Ectodermal cell (in vitro differentiated cells): ENCODE results near the gene PACSIN1.

Experiments
- H3K27ac ChIP-seq: 2 replicates; pipeline ENCODE4 v1.7.0; 2013; ENCODE audit warnings: mild to moderate bottlenecking, low read depth, low read length; ENCODE audit not compliant: insufficient read depth, poor library complexity, severe bottlenecking
- H3K27me3 ChIP-seq: 2 replicates; pipeline ENCODE4 v1.7.0; 2013; ENCODE audit warnings: mild to moderate bottlenecking, low read length; ENCODE audit not compliant: insufficient read depth, control insufficient read depth, poor library complexity, severe bottlenecking
- H3K36me3 ChIP-seq: one replicate; pipeline ENCODE4 v1.7.0; 2013; ENCODE audit warnings: low read length; ENCODE audit not compliant: control insufficient read depth, insufficient read depth
- H3K4me1 ChIP-seq: one replicate; pipeline ENCODE4 v1.7.0; 2013; ENCODE audit warnings: low read length; ENCODE audit not compliant: control insufficient read depth, insufficient read depth
- H3K4me3 ChIP-seq: 2 replicates; pipeline ENCODE4 v1.7.0; 2013; ENCODE audit warnings: low read depth, low read length, control low read depth; ENCODE audit not compliant: insufficient read depth
- H3K9me3 ChIP-seq: 2 replicates; pipeline ENCODE4 v1.7.0; 2013; ENCODE audit warnings: mild to moderate bottlenecking, low read length, moderate library complexity; ENCODE audit not compliant: control insufficient read depth
- WGBS, 2 experiments: methylation state at CpG; one replicate each; pipeline ENCODE4 v1.1.7; 2013; ENCODE audit warnings: missing lambda C conversion rate in 2 of 2; 5-methylcytosine and 5-hydroxymethylcytosine counted together

The PACSIN1 gene

GRCh38 chr6:34520645-34521462, 55.0 kb downstream of the PACSIN1 start:
- Histone ChIP-seq H3K27me3 (peaks cover 3% of the 10 kb centered on the region), H3K27ac (no peak overlapping the region)

GRCh38 chr6:34521463-34522285, 55.8 kb downstream of the PACSIN1 start:
- Histone ChIP-seq H3K9me3 (no peaks in the 10 kb centered on the region), H3K27me3 (no peaks in the 10 kb centered on the region), H3K4me3 (no peak overlapping the region), H3K27ac (no peak overlapping the region), H3K36me3 (no peaks in the 10 kb centered on the region), H3K4me1 (peaks cover 7% of the 10 kb centered on the region)
- 91 to 94% methylated on average over 28 of the region's 28 CpGs for whole genome bisulfite sequencing, 2 experiments

More at GRCh38 chr6:34520645-34521462, 55.0 kb downstream of the PACSIN1 start:
- Histone ChIP-seq H3K4me3 (no peak overlapping the region), H3K4me1 (peaks cover under 1% of the 10 kb centered on the region), H3K36me3 (no peaks in the 10 kb centered on the region), H3K9me3 (no peaks in the 10 kb centered on the region)
- 94 to 95% methylated on average over 24 of the region's 24 CpGs for WGBS, 2 experiments

GRCh38 chr6:34522761-34523160, 56.9 kb downstream of the PACSIN1 start:
- 92% methylated on average over 10 of the region's 10 CpGs for WGBS, 2 experiments
- H3K36me3 ChIP-seq = no peaks in the 10 kb centered on the region
- no peak overlapping the region for H3K4me3 ChIP-seq
- no peak overlapping the region for H3K27ac ChIP-seq
- peaks cover 11% of the 10 kb centered on the region for H3K4me1 ChIP-seq
- H3K27me3 ChIP-seq = peaks cover 5% of the 10 kb centered on the region
- no peaks in the 10 kb centered on the region for H3K9me3 ChIP-seq

- Histone ChIP-seq H3K4me3 (no peak overlapping the region), H3K27me3 (peaks cover 5% of the 10 kb centered on the region), H3K4me1 (peaks cover 12% of the 10 kb centered on the region), H3K9me3 (no peaks in the 10 kb centered on the region), H3K36me3 (no peaks in the 10 kb centered on the region), H3K27ac (no peak overlapping the region)
- WGBS, 2 experiments = 89 to 90% methylated on average over 8 of the region's 8 CpGs
Measured at GRCh38 chr6:34523441-34524206, 57.7 kb downstream of the PACSIN1 start.

- Histone ChIP-seq H3K4me1 (peaks cover 12% of the 10 kb centered on the region), H3K36me3 (no peaks in the 10 kb centered on the region), H3K27ac (no peak overlapping the region), H3K27me3 (peaks cover 5% of the 10 kb centered on the region), H3K9me3 (no peaks in the 10 kb centered on the region), H3K4me3 (no peak overlapping the region)
- WGBS, 2 experiments = 77 to 92% methylated on average over 5 of the region's 5 CpGs
Measured at GRCh38 chr6:34524499-34524898, 58.6 kb downstream of the PACSIN1 start.

GRCh38 chr6:34524971-34525370, 59.1 kb downstream of the PACSIN1 start:
- WGBS, 2 experiments = 92 to 96% methylated on average over 5 of the region's 5 CpGs
- Histone ChIP-seq H3K4me1 (peaks cover 12% of the 10 kb centered on the region), H3K27me3 (peaks cover 5% of the 10 kb centered on the region), H3K36me3 (no peaks in the 10 kb centered on the region), H3K9me3 (no peaks in the 10 kb centered on the region), H3K27ac (no peak overlapping the region), H3K4me3 (no peak overlapping the region)

- WGBS, 2 experiments = 90 to 91% methylated on average over 13 of the region's 13 CpGs
- Histone ChIP-seq H3K27me3 (peaks cover 5% of the 10 kb centered on the region), H3K36me3 (no peaks in the 10 kb centered on the region), H3K27ac (no peak overlapping the region), H3K9me3 (no peaks in the 10 kb centered on the region), H3K4me3 (no peak overlapping the region), H3K4me1 (peaks cover 12% of the 10 kb centered on the region)
Measured at GRCh38 chr6:34525431-34526175, 59.7 kb downstream of the PACSIN1 start.

GRCh38 chr6:34526241-34526972, 60.5 kb downstream of the PACSIN1 start:
- Histone ChIP-seq H3K4me1 (peaks cover 12% of the 10 kb centered on the region), H3K27ac (no peak overlapping the region), H3K36me3 (no peaks in the 10 kb centered on the region), H3K27me3 (peaks cover 5% of the 10 kb centered on the region), H3K9me3 (no peaks in the 10 kb centered on the region), H3K4me3 (no peak overlapping the region)
- WGBS, 2 experiments = 75 to 76% methylated on average over 22 to 23 of the region's 23 CpGs
